K562 (cell line): ENCODE data around the gene JKAMP. TPM values are rescaled to one million over a fixed set of nuclear protein-coding genes. Genes with fewer than 3 reads are reported as not detected.

Source experiments
- BCL6 ChIP-seq: fragments of 250-450 bp; sonication (Bioruptor Pico); IDR thresholded peaks from 2 replicates; pipeline ENCODE4 v1.4.0; 2020
- BCOR ChIP-seq: fragments of 450-650 bp; IDR thresholded peaks from 2 replicates; pipeline ENCODE4 v1.6.1; 2016
- CCAR2 ChIP-seq: fragments of 200-400 bp; formaldehyde crosslinking; IDR thresholded peaks from 2 replicates; pipeline ENCODE4 v1.6.1; 2017; ENCODE audit warnings: mild to moderate bottlenecking, low read depth, low read length
- DACH1 ChIP-seq: fragments of 450-650 bp; IDR thresholded peaks from 2 replicates; pipeline ENCODE4 v1.6.1; 2018; ENCODE audit not compliant: partially characterized antibody
- FOSL1 ChIP-seq: fragments of 200-800 bp; sonication (Bioruptor generic); conservative IDR thresholded peaks from 2 replicates; pipeline ENCODE4 v1.6.1; 2016; ENCODE audit warnings: missing genetic modification characterization, missing compliant biosample characterization
- HCFC1 ChIP-seq: IDR thresholded peaks from 2 replicates; pipeline ENCODE4 v1.6.1; 2012; ENCODE audit warnings: low read depth, low read length, improper control_type of control experiment
- HDAC3 ChIP-seq: fragments of 450-650 bp; IDR thresholded peaks from 2 replicates; pipeline ENCODE4 v1.6.1; 2018; ENCODE audit warnings: borderline replicate concordance, mild to moderate bottlenecking, moderate library complexity; ENCODE audit not compliant: partially characterized antibody
- ILF3 ChIP-seq: fragments of 450-650 bp; IDR thresholded peaks from 2 replicates; pipeline ENCODE4 v1.6.1; 2018; ENCODE audit warnings: antibody characterized with exemption, mild to moderate bottlenecking, moderate library complexity, borderline replicate concordance
- KLF6 ChIP-seq: fragments of 250-450 bp; sonication (Bioruptor Pico); IDR thresholded peaks from 2 replicates; pipeline ENCODE4 v1.4.0; 2020; ENCODE audit warnings: mild to moderate bottlenecking, moderate library complexity, borderline replicate concordance
- MCM5 ChIP-seq: fragments of 450-650 bp; IDR thresholded peaks from 2 replicates; pipeline ENCODE4 v1.6.1; 2016; ENCODE audit warnings: low read depth
- MTA1 ChIP-seq: fragments of 450-650 bp; IDR thresholded peaks from 2 replicates; pipeline ENCODE4 v1.6.1; 2017; ENCODE audit warnings: borderline replicate concordance
- MTF1 ChIP-seq: fragments of 250-450 bp; sonication (Bioruptor Pico); IDR thresholded peaks from 2 replicates; pipeline ENCODE4 v1.9.0; 2021; ENCODE audit warnings: moderate library complexity, mild to moderate bottlenecking, inconsistent platforms, borderline replicate concordance
- PREB ChIP-seq: sonication (generic); formaldehyde crosslinking; IDR thresholded peaks from 2 replicates; pipeline ENCODE4 v1.8.1; 2023; ENCODE audit warnings: mild to moderate bottlenecking, missing genetic modification reagents
- RBM14 ChIP-seq: fragments of 200-400 bp; formaldehyde crosslinking; IDR thresholded peaks from 2 replicates; pipeline ENCODE4 v1.6.1; 2018; ENCODE audit warnings: low read depth, mild to moderate bottlenecking, low read length, moderate library complexity, borderline replicate concordance; ENCODE audit not compliant: insufficient read depth
- RBM25 ChIP-seq: fragments of 200-400 bp; formaldehyde crosslinking; IDR thresholded peaks from 2 replicates; pipeline ENCODE4 v1.6.1; 2018; ENCODE audit warnings: low read length, low read depth, moderate library complexity; ENCODE audit not compliant: severe bottlenecking
- ZNF143 ChIP-seq: sonication (generic); formaldehyde crosslinking; IDR thresholded peaks from 2 replicates; pipeline ENCODE4 v1.9.0; 2022; ENCODE audit warnings: mild to moderate bottlenecking, missing genetic modification reagents
- ZNF311 ChIP-seq: fragments of 250-450 bp; sonication (Bioruptor Pico); IDR thresholded peaks from 2 replicates; pipeline ENCODE4 v1.4.0; 2020; ENCODE audit warnings: mild to moderate bottlenecking, moderate library complexity
- polyA plus RNA-seq, 8 experiments: library from polyadenylated mRNA; depleted of rRNA in 4 of 8; stranded (reverse) in 5 of 8; unstranded in 3 of 8; fragments of >200 nt; fragmentation: Nextera tagmentation in 2 of 8; fragmentation: Illumina TruSeq in 1 of 8; extraction: Ambion mirVana in 2 of 8; extraction: Trizol in 1 of 8; gene quantifications; 2 replicates each; pipeline versions ENCODE4 v1.2.1 to v1.2.3, GENCODE V29; 2011 to 2014; ENCODE audit warnings: inconsistent platforms in 1 of 8, missing spikeins in 1 of 8
- total RNA-seq, 7 experiments: library from RNA; depleted of rRNA in 6 of 7; stranded (reverse); fragments of >200 nt in 6 of 7; fragmentation: Illumina TruSeq in 2 of 7; extraction: Trizol in 2 of 7; gene quantifications; 2 replicates each; pipeline versions ENCODE4 v1.2.1 to v1.2.3, GENCODE V29; 2011 to 2021; ENCODE audit warnings: low replicate concordance in 1 of 7
- TF ChIP-seq, protein P1 (sequence below): fragments of 450-650 bp; IDR thresholded peaks from 2 replicates; pipeline ENCODE4 v1.7.1; 2018; ENCODE audit warnings: mild to moderate bottlenecking, low read depth; ENCODE audit not compliant: partially characterized antibody
- TF ChIP-seq, protein P2 (sequence below), 3 experiments: fragments of 200-800 bp in 1 of 3; sonication (Bioruptor generic) in 1 of 3; sonication (generic) in 1 of 3; formaldehyde crosslinking in 1 of 3; IDR thresholded peaks; 2 replicates each; pipeline versions ENCODE4 v1.6.1 to v1.8.0; 2016 to 2022; ENCODE audit warnings: mild to moderate bottlenecking in 2 of 3, missing compliant biosample characterization in 2 of 3, missing genetic modification characterization in 2 of 3, missing genetic modification reagents in 1 of 3

Gene JKAMP
- total and polyA plus RNA-seq, 9 of the 15 experiments (the other 6 are each of a cell fraction or from before 2014, with no cell fraction given): 19.3 to 119 (median 33.8) TPM

DNA sequence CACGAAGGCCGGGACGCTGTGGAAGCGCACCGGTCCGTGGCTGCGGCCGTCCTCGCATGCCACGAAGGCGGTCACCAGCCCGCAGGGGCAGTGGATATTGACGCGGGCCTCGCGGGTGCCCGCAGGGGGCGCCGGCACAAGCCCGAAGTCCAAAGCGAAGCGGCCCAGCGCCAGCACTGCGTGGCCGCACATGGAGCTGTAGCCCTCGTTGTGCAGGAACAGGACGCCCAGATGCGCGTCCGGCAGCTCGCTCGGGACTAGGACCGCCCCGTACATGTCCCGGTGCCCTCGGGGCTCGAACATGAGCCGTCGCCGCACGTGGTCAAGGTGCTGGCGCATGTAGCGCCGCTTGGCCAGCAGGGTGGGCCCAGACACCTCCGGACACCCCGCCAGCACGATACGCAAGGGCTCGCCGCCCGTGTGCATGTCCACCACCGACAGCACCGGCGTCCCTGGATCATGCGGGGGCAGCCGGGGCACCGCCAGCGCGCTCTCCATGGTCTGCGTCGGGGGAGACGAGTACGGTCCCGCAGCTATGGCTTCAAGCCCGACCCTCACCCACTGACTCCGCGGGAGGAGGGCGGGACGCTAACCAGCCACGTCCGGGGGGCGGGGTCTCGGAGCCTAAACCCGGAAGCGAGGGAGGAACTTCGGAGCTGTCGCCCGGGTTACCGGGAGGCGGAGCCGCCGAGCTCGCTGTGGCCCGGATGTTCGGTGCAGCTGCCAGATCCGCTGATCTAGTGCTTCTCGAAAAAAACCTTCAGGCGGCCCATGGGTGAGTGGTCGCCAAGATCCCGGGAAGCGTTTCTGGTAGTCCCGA lies at the start of gene JKAMP, which contains the start of gene L3HYPDH (continued):
- TF ChIP-seq, protein P1, sequence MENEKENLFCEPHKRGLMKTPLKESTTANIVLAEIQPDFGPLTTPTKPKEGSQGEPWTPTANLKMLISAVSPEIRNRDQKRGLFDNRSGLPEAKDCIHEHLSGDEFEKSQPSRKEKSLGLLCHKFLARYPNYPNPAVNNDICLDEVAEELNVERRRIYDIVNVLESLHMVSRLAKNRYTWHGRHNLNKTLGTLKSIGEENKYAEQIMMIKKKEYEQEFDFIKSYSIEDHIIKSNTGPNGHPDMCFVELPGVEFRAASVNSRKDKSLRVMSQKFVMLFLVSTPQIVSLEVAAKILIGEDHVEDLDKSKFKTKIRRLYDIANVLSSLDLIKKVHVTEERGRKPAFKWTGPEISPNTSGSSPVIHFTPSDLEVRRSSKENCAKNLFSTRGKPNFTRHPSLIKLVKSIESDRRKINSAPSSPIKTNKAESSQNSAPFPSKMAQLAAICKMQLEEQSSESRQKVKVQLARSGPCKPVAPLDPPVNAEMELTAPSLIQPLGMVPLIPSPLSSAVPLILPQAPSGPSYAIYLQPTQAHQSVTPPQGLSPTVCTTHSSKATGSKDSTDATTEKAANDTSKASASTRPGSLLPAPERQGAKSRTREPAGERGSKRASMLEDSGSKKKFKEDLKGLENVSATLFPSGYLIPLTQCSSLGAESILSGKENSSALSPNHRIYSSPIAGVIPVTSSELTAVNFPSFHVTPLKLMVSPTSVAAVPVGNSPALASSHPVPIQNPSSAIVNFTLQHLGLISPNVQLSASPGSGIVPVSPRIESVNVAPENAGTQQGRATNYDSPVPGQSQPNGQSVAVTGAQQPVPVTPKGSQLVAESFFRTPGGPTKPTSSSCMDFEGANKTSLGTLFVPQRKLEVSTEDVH: peak; percentile 28
- TF ChIP-seq BCOR (0 out of 2 replicates have a peak, but pooled peaks have one; percentile 28), MCM5 (no peak), MTF1 (CRISPR knock-in tag) (no peak), DACH1 (no peak), RBM14 (no peak), ILF3 (no peak), ZNF311 (CRISPR knock-in tag) (no peak), MTA1 (no peak), HCFC1 (no peak), BCL6 (CRISPR knock-in tag) (no peak), PREB (CRISPR knock-in tag) (no peak), HDAC3 (no peak), CCAR2 (no peak), ZNF143 (no peak), RBM25 (no peak), FOSL1 (no peak), KLF6 (CRISPR knock-in tag) (no peak)
- TF ChIP-seq, protein P2, sequence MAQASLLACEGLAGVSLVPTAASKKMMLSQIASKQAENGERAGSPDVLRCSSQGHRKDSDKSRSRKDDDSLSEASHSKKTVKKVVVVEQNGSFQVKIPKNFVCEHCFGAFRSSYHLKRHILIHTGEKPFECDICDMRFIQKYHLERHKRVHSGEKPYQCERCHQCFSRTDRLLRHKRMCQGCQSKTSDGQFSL (CRISPR knock-in tag; IDR thresholded peaks at IDR 0.05): peak; percentile 63
- TF ChIP-seq, protein P2 (tag; IDR thresholded peaks at IDR 0.05): no peak
